GM10266 (cell line): Measurements from ENCODE around the gene TMEM37.

Experiments used
- DNase-seq: peaks from one replicate; pipeline ENCODE4 v3.0.0; 2012; ENCODE audit errors: extremely low spot score
- CTCF ChIP-seq: IDR thresholded peaks from 2 replicates; pipeline ENCODE4 v1.5.1; 2012; ENCODE audit warnings: mild to moderate bottlenecking, low read depth; ENCODE audit not compliant: control insufficient read depth, insufficient read depth; ENCODE audit errors: missing control alignments

Gene TMEM37

GRCh38 chr2:119460076-119460475 is 28.4 kb downstream of the TMEM37 start:
- TF ChIP-seq CTCF, result no peak
- DNase-seq, result no peak

GRCh38 chr2:119461811-119462210 is 30.2 kb downstream of the TMEM37 start:
- no peak for TF ChIP-seq CTCF

GRCh38 chr2:119462574-119462973 is 30.9 kb downstream of the TMEM37 start:
- no peak for DNase-seq
- TF ChIP-seq CTCF, result no peak

More at GRCh38 chr2:119461811-119462210, 30.2 kb downstream of the TMEM37 start:
- DNase-seq, result no peak

- no peak for TF ChIP-seq CTCF
- DNase-seq, result no peak
These were observed 31.5 kb downstream of the TMEM37 start for GRCh38 chr2:119463136-119463535.

GRCh38 chr2:119463990-119464389 is 32.3 kb downstream of the TMEM37 start:
- DNase-seq, result no peak
- no peak for TF ChIP-seq CTCF

- DNase-seq, result no peak
- TF ChIP-seq CTCF, result no peak
These were observed 33.3 kb downstream of the TMEM37 start for GRCh38 chr2:119464981-119465380.

GRCh38 chr2:119465687-119466086 is 34.0 kb downstream of the TMEM37 start:
- no peak for TF ChIP-seq CTCF
- no peak for DNase-seq
